GM12872 (cell line): Measurements from ENCODE around the gene PSMD7.

Experiments
- CTCF ChIP-seq: IDR thresholded peaks from 3 replicates; pipeline ENCODE4 v1.5.1; 2011; ENCODE audit warnings: low read depth, mild to moderate bottlenecking, low read length, moderate library complexity; ENCODE audit not compliant: insufficient read depth

The PSMD7 gene

GRCh38 chr16:74291577-74292208 lies 4.9 kb upstream of the PSMD7 start:
- no peak for TF ChIP-seq CTCF

- no peak for TF ChIP-seq CTCF
Measured at GRCh38 chr16:74296104-74296431, 546 bp upstream of the PSMD7 start.

GRCh38 chr16:74297145-74297665 lies 591 bp downstream of the PSMD7 start:
- TF ChIP-seq CTCF = no peak

GRCh38 chr16:74298104-74298503 lies 1.5 kb downstream of the PSMD7 start:
- no peak for TF ChIP-seq CTCF

GRCh38 chr16:74302341-74302740 lies 5.7 kb downstream of the PSMD7 start:
- TF ChIP-seq CTCF = no peak

GRCh38 chr16:74304164-74304834 lies 7.7 kb downstream of the PSMD7 start:
- peak; percentile 40; the same call in 2 of the 3 replicates for TF ChIP-seq CTCF

GRCh38 chr16:74304835-74305176 lies 8.2 kb downstream of the PSMD7 start:
- TF ChIP-seq CTCF = no peak
